ENCODE measurements around the gene LINC00305.

The LINC00305 gene

GRCh38 chr18:64165906-64166305 lies 17.0 kb upstream of the LINC00305 start:
- H3K27me3 ChIP-seq (ENCODE audit: control insufficient read depth, insufficient read depth, low read length) = no peaks in the 10 kb centered on the region
- H3K4me1 ChIP-seq (ENCODE audit: control insufficient read depth, insufficient read depth, low read length) = peaks cover 2% of the 10 kb centered on the region; the same call in 1 of the 2 replicates
- no peaks in the 10 kb centered on the region for H3K36me3 ChIP-seq (ENCODE audit: control insufficient read depth, insufficient read depth, low read length)
- DNase-seq (ENCODE audit: low read depth, low spot score) = no peak
- no CpG with 5 or more reads among the region's 2 CpGs for WGBS (ENCODE audit: insufficient coverage, insufficient read length)
- no peaks in the 10 kb centered on the region for H3K9me3 ChIP-seq (ENCODE audit: control insufficient read depth, insufficient read depth, low read length)
- H3K4me3 ChIP-seq (ENCODE audit: low read length) = no peak overlapping the region
- no peak overlapping the region for H3K27ac ChIP-seq (ENCODE audit: low read length)

GRCh38 chr18:64164883-64165282 lies 16.0 kb upstream of the LINC00305 start:
- WGBS (ENCODE audit: insufficient coverage, insufficient read length) = no CpG with 5 or more reads among the region's 4 CpGs
- H3K27me3 ChIP-seq (ENCODE audit: control insufficient read depth, insufficient read depth, low read length) = no peaks in the 10 kb centered on the region
- no peak for DNase-seq (ENCODE audit: low read depth, low spot score)
- H3K9me3 ChIP-seq (ENCODE audit: control insufficient read depth, insufficient read depth, low read length) = no peaks in the 10 kb centered on the region
- H3K4me3 ChIP-seq (ENCODE audit: low read length) = no peak overlapping the region
- no peak overlapping the region for H3K27ac ChIP-seq (ENCODE audit: low read length)
- no peaks in the 10 kb centered on the region for H3K36me3 ChIP-seq (ENCODE audit: control insufficient read depth, insufficient read depth, low read length)
- peaks cover 2% of the 10 kb centered on the region; the same call in 1 of the 2 replicates for H3K4me1 ChIP-seq (ENCODE audit: control insufficient read depth, insufficient read depth, low read length)

DNA sequence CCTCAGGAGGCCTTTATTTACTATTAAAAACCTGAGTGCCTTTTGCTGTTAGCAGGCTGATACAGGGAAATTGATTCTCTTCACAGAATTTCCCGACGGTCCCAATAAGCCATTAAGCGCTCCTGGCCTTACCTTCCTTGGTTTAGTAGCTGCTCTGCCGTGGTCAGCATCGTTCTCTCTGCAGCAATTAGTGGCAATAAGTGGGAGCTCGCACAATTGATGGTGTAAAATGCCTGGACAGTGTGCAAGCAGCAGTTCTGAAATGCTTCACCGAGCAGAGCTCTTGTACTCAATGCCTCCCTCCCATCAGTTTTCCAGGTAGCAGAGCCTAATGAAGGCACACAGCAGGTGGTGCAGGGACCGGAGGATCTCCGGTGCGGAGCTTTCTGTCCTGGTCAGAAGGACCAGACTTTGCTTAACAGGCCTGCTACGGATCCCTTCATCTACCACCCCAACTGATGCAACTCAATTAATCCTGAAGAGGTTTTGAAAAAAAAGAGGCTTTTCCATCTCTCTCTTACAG lies 1.1 kb upstream of the LINC00305 start:
- no peaks in the 10 kb centered on the region for H3K4me1 ChIP-seq (ENCODE audit: control insufficient read depth, insufficient read depth, low read length)
- WGBS (ENCODE audit: insufficient coverage, insufficient read length) = no CpG with 5 or more reads among the region's 11 CpGs
- H3K27me3 ChIP-seq (ENCODE audit: control insufficient read depth, insufficient read depth, low read length) = no peaks in the 10 kb centered on the region
- no peaks in the 10 kb centered on the region for H3K36me3 ChIP-seq (ENCODE audit: control insufficient read depth, insufficient read depth, low read length)
- H3K27ac ChIP-seq (ENCODE audit: low read length) = no peak overlapping the region
- DNase-seq (ENCODE audit: low read depth, low spot score) = no peak
- H3K4me3 ChIP-seq (ENCODE audit: low read length) = no peak overlapping the region
- no peaks in the 10 kb centered on the region for H3K9me3 ChIP-seq (ENCODE audit: control insufficient read depth, insufficient read depth, low read length)

- DNase-seq (ENCODE audit: low read depth, low spot score) = no peak
- Histone ChIP-seq H3K36me3 (ENCODE audit: control insufficient read depth, insufficient read depth, low read length) (no peaks in the 10 kb centered on the region), H3K4me3 (ENCODE audit: low read length) (no peak overlapping the region), H3K27ac (ENCODE audit: low read length) (no peak overlapping the region), H3K4me1 (ENCODE audit: control insufficient read depth, insufficient read depth, low read length) (no peaks in the 10 kb centered on the region), H3K27me3 (ENCODE audit: control insufficient read depth, insufficient read depth, low read length) (no peaks in the 10 kb centered on the region), H3K9me3 (ENCODE audit: control insufficient read depth, insufficient read depth, low read length) (no peaks in the 10 kb centered on the region)
- no CpG with 5 or more reads among the region's 1 CpG for WGBS (ENCODE audit: insufficient coverage, insufficient read length)
Measured at GRCh38 chr18:64142904-64143303, 6.0 kb downstream of the LINC00305 start.

- no peak overlapping the region for H3K27ac ChIP-seq (ENCODE audit: low read length)
- no peaks in the 10 kb centered on the region for H3K9me3 ChIP-seq (ENCODE audit: control insufficient read depth, insufficient read depth, low read length)
- no peak for DNase-seq (ENCODE audit: low read depth, low spot score)
- no peaks in the 10 kb centered on the region for H3K27me3 ChIP-seq (ENCODE audit: control insufficient read depth, insufficient read depth, low read length)
- no CpG with 5 or more reads among the region's 1 CpG for WGBS (ENCODE audit: insufficient coverage, insufficient read length)
- H3K36me3 ChIP-seq (ENCODE audit: control insufficient read depth, insufficient read depth, low read length) = no peaks in the 10 kb centered on the region
- no peak overlapping the region for H3K4me3 ChIP-seq (ENCODE audit: low read length)
- no peaks in the 10 kb centered on the region for H3K4me1 ChIP-seq (ENCODE audit: control insufficient read depth, insufficient read depth, low read length)
Measured at GRCh38 chr18:64137914-64138313, 11.0 kb downstream of the LINC00305 start.

DNA sequence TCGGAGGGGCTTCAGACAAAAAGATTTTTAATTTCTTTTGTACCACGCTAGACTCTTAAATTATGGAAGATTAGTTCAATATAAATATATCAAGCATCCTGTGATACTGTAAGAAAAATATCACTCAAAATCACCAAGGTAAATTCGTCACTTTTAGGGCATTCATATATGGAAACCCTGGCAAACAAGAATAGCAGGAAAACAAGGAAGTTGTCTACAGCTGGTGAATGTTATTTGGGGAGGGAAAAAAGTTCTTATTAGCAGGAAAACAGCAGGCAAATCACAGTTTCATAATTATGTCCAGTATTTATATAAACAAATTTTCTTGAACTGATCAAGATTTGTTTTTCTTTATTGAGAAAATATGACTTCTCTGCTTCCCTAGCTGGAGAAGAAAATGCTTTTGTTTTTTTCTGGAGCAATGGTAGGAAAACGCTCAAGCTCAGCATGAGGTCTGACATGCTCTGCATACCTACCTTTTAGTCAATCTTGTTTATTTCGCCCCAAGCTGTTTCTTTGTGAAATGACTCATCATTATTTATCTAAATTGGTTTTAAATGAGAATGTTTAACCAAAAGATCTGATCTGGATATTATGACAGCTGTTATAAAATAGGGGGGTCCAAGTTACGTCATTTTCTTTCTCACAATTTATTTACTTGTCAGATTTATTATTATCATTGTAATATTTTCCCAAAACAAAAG lies 14.7 kb downstream of the LINC00305 start:
- no peak overlapping the region for H3K27ac ChIP-seq (ENCODE audit: low read length)
- no CpG with 5 or more reads among the region's 6 CpGs for WGBS (ENCODE audit: insufficient coverage, insufficient read length)

GRCh38 chr18:64132871-64133270 lies 16.0 kb downstream of the LINC00305 start:
- Histone ChIP-seq H3K4me1 (ENCODE audit: control insufficient read depth, insufficient read depth, low read length) (no peaks in the 10 kb centered on the region; the same call in 1 of the 2 replicates), H3K27me3 (ENCODE audit: control insufficient read depth, insufficient read depth, low read length) (no peaks in the 10 kb centered on the region), H3K27ac (ENCODE audit: low read length) (no peak overlapping the region), H3K4me3 (ENCODE audit: low read length) (no peak overlapping the region), H3K36me3 (ENCODE audit: control insufficient read depth, insufficient read depth, low read length) (no peaks in the 10 kb centered on the region), H3K9me3 (ENCODE audit: control insufficient read depth, insufficient read depth, low read length) (no peaks in the 10 kb centered on the region)
- no peak for DNase-seq (ENCODE audit: low read depth, low spot score)
- no CpG with 5 or more reads among the region's 2 CpGs for WGBS (ENCODE audit: insufficient coverage, insufficient read length)

More for the DNA sequence above, 14.7 kb downstream of the LINC00305 start:
- H3K36me3 ChIP-seq (ENCODE audit: control insufficient read depth, insufficient read depth, low read length) = no peaks in the 10 kb centered on the region
- H3K4me3 ChIP-seq (ENCODE audit: low read length) = no peak overlapping the region
- peak; percentile 57 for DNase-seq (ENCODE audit: low read depth, low spot score)
- no peaks in the 10 kb centered on the region; the same call in 1 of the 2 replicates for H3K4me1 ChIP-seq (ENCODE audit: control insufficient read depth, insufficient read depth, low read length)
- no peaks in the 10 kb centered on the region for H3K9me3 ChIP-seq (ENCODE audit: control insufficient read depth, insufficient read depth, low read length)
- H3K27me3 ChIP-seq (ENCODE audit: control insufficient read depth, insufficient read depth, low read length) = no peaks in the 10 kb centered on the region

GRCh38 chr18:64131314-64131713 lies 17.6 kb downstream of the LINC00305 start:
- no peak for DNase-seq (ENCODE audit: low read depth, low spot score)
- no peak overlapping the region for H3K27ac ChIP-seq (ENCODE audit: low read length)
- no peak overlapping the region for H3K4me3 ChIP-seq (ENCODE audit: low read length)
- no peaks in the 10 kb centered on the region; the same call in 1 of the 2 replicates for H3K4me1 ChIP-seq (ENCODE audit: control insufficient read depth, insufficient read depth, low read length)
- no peaks in the 10 kb centered on the region for H3K9me3 ChIP-seq (ENCODE audit: control insufficient read depth, insufficient read depth, low read length)
- no peaks in the 10 kb centered on the region for H3K27me3 ChIP-seq (ENCODE audit: control insufficient read depth, insufficient read depth, low read length)
- no CpG with 5 or more reads among the region's 2 CpGs for WGBS (ENCODE audit: insufficient coverage, insufficient read length)
- no peaks in the 10 kb centered on the region for H3K36me3 ChIP-seq (ENCODE audit: control insufficient read depth, insufficient read depth, low read length)

GRCh38 chr18:64127172-64127571 lies 21.7 kb downstream of the LINC00305 start:
- DNase-seq (ENCODE audit: low read depth, low spot score) = no peak
- Histone ChIP-seq H3K27me3 (ENCODE audit: control insufficient read depth, insufficient read depth, low read length) (no peaks in the 10 kb centered on the region), H3K4me1 (ENCODE audit: control insufficient read depth, insufficient read depth, low read length) (no peaks in the 10 kb centered on the region), H3K36me3 (ENCODE audit: control insufficient read depth, insufficient read depth, low read length) (no peaks in the 10 kb centered on the region), H3K4me3 (ENCODE audit: low read length) (no peak overlapping the region), H3K9me3 (ENCODE audit: control insufficient read depth, insufficient read depth, low read length) (no peaks in the 10 kb centered on the region), H3K27ac (ENCODE audit: low read length) (no peak overlapping the region)
- WGBS (ENCODE audit: insufficient coverage, insufficient read length) = no CpG with 5 or more reads among the region's 2 CpGs

DNA sequence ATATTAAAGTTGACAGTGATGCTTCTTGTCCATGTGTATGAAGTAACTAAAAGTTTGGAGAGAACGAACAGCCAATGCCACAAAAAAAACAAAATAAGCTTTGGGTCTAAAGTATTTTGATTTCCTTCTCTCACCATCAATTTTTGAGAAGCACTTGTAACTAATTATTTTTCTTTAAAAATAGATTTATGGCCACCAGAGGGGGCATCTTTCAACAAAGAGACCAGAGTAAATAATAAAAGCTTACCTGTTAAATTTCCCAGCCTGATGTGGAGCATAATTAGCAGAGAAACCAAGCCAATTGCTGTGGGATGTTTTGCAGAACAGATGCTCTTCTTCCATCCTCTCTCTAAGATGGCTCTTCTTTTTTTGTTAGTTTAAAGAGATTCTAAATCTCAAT lies 29.0 kb downstream of the LINC00305 start:
- DNase-seq (ENCODE audit: low read depth, low spot score) = no peak
- Histone ChIP-seq H3K9me3 (ENCODE audit: control insufficient read depth, insufficient read depth, low read length) (no peaks in the 10 kb centered on the region), H3K36me3 (ENCODE audit: control insufficient read depth, insufficient read depth, low read length) (no peaks in the 10 kb centered on the region), H3K27me3 (ENCODE audit: control insufficient read depth, insufficient read depth, low read length) (no peaks in the 10 kb centered on the region), H3K4me1 (ENCODE audit: control insufficient read depth, insufficient read depth, low read length) (no peaks in the 10 kb centered on the region; the same call in 1 of the 2 replicates), H3K27ac (ENCODE audit: low read length) (no peak overlapping the region), H3K4me3 (ENCODE audit: low read length) (no peak overlapping the region)
- no CpG with 5 or more reads among the region's 1 CpG for WGBS (ENCODE audit: insufficient coverage, insufficient read length)

DNA sequence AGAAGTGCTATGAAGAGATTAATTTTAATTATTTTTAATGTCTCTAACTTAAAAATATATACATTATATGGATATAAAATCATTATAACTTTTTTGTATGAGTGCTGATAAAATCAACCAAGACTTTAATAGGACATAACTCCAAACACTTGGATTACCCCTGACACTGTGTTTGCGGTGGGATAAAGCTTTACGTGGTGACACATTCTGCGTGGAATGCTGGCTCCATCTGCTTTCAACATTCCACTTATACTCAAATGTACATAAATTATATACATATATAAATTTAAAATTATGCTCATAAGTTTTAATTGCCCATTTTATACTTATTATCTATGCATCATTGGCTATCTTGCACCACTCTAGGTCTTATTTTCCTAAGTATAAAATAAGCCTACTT lies 30.5 kb downstream of the LINC00305 start:
- H3K9me3 ChIP-seq (ENCODE audit: control insufficient read depth, insufficient read depth, low read length) = no peaks in the 10 kb centered on the region
- no peak overlapping the region for H3K4me3 ChIP-seq (ENCODE audit: low read length)
- no CpG with 5 or more reads among the region's 3 CpGs for WGBS (ENCODE audit: insufficient coverage, insufficient read length)
- H3K4me1 ChIP-seq (ENCODE audit: control insufficient read depth, insufficient read depth, low read length) = no peaks in the 10 kb centered on the region; the same call in 1 of the 2 replicates
- no peak overlapping the region for H3K27ac ChIP-seq (ENCODE audit: low read length)
- no peaks in the 10 kb centered on the region for H3K36me3 ChIP-seq (ENCODE audit: control insufficient read depth, insufficient read depth, low read length)
- DNase-seq (ENCODE audit: low read depth, low spot score) = no peak
- no peaks in the 10 kb centered on the region for H3K27me3 ChIP-seq (ENCODE audit: control insufficient read depth, insufficient read depth, low read length)

Measured in iPS DF 6.9 (cell line).